Lower leg skin (tissue), 4 donors: Measurements from ENCODE around the gene CNN3. TPM values are rescaled to one million over a fixed set of nuclear protein-coding genes. Genes with fewer than 3 reads are reported as not detected.

Source experiments
- DNase-seq, 2 donors: peaks; one replicate each; pipeline ENCODE4 v3.0.0-alpha.2; 2019; ENCODE audit warnings: low spot score in 2 of 2
- H3K4me3 ChIP-seq: fragments of 200-600 bp; sonication (generic); 2 replicates; pipeline ENCODE4 v1.5.1; 2017; ENCODE audit warnings: mild to moderate bottlenecking, low read depth; ENCODE audit not compliant: poor library complexity, severe bottlenecking
- POLR2A ChIP-seq, 2 donors: fragments of 450-650 bp; IDR thresholded peaks; one replicate each; pipeline ENCODE4 v1.6.1; 2016 to 2017; ENCODE audit warnings: antibody characterized with exemption in 2 of 2, mild to moderate bottlenecking in 1 of 2, moderate library complexity in 1 of 2
- WGBS, 2 donors: methylation state at CpG; one replicate each; pipeline ENCODE4 v1.1.5; 2018; 5-methylcytosine and 5-hydroxymethylcytosine counted together
- intact Hi-C: fragments of 100-400 bp; cut with DNase I; formaldehyde crosslinking; loops from one replicate; pipeline ENCODE4 v1.15.0; 2023; ENCODE audit warnings: low total_unique reads
- total RNA-seq, 4 donors: library from RNA; depleted of rRNA; stranded (reverse); fragments of >200 nt; gene quantifications; one replicate each; pipeline ENCODE4 v1.1.0, GENCODE V29; 2016
- TF ChIP-seq, protein P1 (sequence below), 3 donors: fragments of 450-650 bp; IDR thresholded peaks; one replicate each; pipeline ENCODE4 v1.5.1; 2016; ENCODE audit warnings: antibody characterized with exemption in 3 of 3, mild to moderate bottlenecking in 3 of 3, moderate library complexity in 2 of 3

The CNN3 gene
- total RNA-seq, 4 donors from 2014 or later = 30.7 to 94.3 (median 47.8) TPM

- peak in 1 of 2 donors; percentile 58 for DNase-seq
- intact Hi-C loops = no loop called here
- no peak for TF ChIP-seq POLR2A (IDR thresholded peaks at IDR 0.05)
- TF ChIP-seq, protein P1, sequence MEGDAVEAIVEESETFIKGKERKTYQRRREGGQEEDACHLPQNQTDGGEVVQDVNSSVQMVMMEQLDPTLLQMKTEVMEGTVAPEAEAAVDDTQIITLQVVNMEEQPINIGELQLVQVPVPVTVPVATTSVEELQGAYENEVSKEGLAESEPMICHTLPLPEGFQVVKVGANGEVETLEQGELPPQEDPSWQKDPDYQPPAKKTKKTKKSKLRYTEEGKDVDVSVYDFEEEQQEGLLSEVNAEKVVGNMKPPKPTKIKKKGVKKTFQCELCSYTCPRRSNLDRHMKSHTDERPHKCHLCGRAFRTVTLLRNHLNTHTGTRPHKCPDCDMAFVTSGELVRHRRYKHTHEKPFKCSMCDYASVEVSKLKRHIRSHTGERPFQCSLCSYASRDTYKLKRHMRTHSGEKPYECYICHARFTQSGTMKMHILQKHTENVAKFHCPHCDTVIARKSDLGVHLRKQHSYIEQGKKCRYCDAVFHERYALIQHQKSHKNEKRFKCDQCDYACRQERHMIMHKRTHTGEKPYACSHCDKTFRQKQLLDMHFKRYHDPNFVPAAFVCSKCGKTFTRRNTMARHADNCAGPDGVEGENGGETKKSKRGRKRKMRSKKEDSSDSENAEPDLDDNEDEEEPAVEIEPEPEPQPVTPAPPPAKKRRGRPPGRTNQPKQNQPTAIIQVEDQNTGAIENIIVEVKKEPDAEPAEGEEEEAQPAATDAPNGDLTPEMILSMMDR (IDR thresholded peaks at IDR 0.05) = no peak
Measured at GRCh38 chr1:94873520-94874351, 53.2 kb downstream of the CNN3 start.

DNA sequence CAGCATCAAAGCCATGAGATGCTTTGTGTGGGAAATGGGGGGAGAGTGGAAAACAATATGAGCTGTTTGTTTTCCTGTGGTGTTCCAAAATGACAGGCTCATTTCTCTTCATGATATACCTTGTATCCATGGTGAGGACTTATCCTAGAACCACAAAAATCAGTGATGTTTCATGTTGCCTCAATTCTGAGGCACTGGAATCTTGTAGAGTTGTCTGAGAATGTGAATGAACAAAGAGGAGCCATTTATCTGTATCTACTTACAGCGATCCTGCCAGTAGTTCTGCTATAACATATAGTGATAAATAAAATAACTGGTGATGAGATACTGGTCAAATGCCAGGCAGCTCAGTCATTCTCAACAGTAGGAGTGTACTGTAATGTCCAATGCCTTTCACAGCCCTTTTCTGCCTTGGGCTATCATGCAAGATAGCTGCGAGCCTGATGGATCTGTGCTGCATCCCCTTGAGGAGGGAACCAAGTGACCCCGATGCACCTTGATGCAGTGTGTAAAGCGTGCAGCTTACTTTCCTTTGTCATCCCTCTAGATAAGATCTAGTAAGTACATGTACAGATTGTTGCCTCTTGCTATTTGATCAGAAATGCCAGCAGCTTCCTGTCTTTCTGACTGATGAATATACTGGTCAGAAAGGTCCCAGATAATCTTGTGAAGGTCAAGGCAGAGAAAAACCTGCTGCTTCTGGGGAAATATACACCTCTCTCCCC is 54.0 kb downstream of the CNN3 start:
- no peak overlapping the region for H3K4me3 ChIP-seq
- 59 to 63% methylated on average over 4 of the region's 4 CpGs for WGBS, 2 donors
- intact Hi-C loops = no loop called here
- DNase-seq = no peak
- TF ChIP-seq POLR2A (IDR thresholded peaks at IDR 0.05) = no peak
- TF ChIP-seq, protein P1 (IDR thresholded peaks at IDR 0.05) = no peak

More at GRCh38 chr1:94873520-94874351, 53.2 kb downstream of the CNN3 start:
- 35% methylated on average over 7 of the region's 7 CpGs for WGBS, 2 donors
- no peak overlapping the region for H3K4me3 ChIP-seq

GRCh38 chr1:94871031-94871430 is 55.9 kb downstream of the CNN3 start:
- TF ChIP-seq, protein P1 (IDR thresholded peaks at IDR 0.05) = no peak
- TF ChIP-seq POLR2A (IDR thresholded peaks at IDR 0.05) = no peak
- no peak for DNase-seq
- 87 to 88% methylated on average over 2 of the region's 2 CpGs for WGBS, 2 donors
- H3K4me3 ChIP-seq = no peak overlapping the region
- intact Hi-C loops = no loop called here

DNA sequence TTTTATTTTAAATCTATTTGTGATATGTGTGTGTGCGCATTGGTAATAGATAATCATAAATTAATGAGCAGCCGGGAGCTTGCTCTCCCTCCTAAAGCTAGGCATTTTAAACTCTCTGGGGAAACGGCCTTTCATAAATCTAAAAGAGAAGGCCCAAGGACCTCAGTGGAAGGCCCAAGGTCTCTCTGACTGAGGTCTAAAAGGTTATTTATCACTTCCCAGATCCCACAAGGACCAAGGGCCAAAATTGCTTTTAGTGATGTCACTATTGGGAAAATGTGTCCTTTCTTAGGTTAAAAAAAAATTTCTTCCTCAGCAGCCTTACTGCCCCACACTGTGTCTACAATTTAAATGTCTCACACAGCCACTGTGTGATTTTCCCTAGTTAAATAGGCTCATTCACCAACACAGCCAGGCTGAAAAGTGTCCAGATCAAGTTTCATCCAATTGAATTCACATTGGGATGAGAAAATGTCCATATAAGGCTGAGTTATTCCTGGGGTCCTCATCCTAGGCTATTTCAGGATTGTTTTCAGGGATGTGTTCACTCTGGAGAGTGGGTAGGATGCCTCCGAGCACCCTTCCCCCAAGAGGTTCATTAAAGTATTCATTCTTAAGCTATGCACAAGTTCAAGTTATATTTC is 60.6 kb downstream of the CNN3 start:
- intact Hi-C loops = no loop called here
- DNase-seq = no peak
- TF ChIP-seq, protein P1 (IDR thresholded peaks at IDR 0.05) = no peak
- no peak for TF ChIP-seq POLR2A (IDR thresholded peaks at IDR 0.05)
- H3K4me3 ChIP-seq = no peak overlapping the region
- 84 to 85% methylated on average over 4 of the region's 4 CpGs for WGBS, 2 donors

GRCh38 chr1:94865360-94865759 is 61.5 kb downstream of the CNN3 start:
- peak; percentile 13 to 29 for DNase-seq

More at GRCh38 chr1:94865360-94865759, 61.5 kb downstream of the CNN3 start:
- intact Hi-C loops = no loop called here
- TF ChIP-seq, protein P1 (IDR thresholded peaks at IDR 0.05) = no peak
- TF ChIP-seq POLR2A (IDR thresholded peaks at IDR 0.05) = no peak
- 16 to 20% methylated on average over 4 of the region's 4 CpGs for WGBS, 2 donors
- no peak overlapping the region for H3K4me3 ChIP-seq
